HUES48 (cell line): ENCODE measurements around the gene HDAC4.

ENCODE experiments used
- H3K27ac ChIP-seq: one replicate; pipeline ENCODE4 v1.7.0; 2013; ENCODE audit warnings: low read depth, low read length, inconsistent platforms
- H3K27me3 ChIP-seq: 2 replicates; pipeline ENCODE4 v1.6.1; 2013; ENCODE audit warnings: mild to moderate bottlenecking, low read length; ENCODE audit not compliant: control insufficient read depth, insufficient read depth
- H3K36me3 ChIP-seq: 2 replicates; pipeline ENCODE4 v1.6.1; 2013; ENCODE audit warnings: low read length; ENCODE audit not compliant: control insufficient read depth, insufficient read depth
- H3K4me1 ChIP-seq: 2 replicates; pipeline ENCODE4 v1.6.1; 2013; ENCODE audit warnings: mild to moderate bottlenecking, low read length; ENCODE audit not compliant: control insufficient read depth, insufficient read depth
- H3K4me3 ChIP-seq: 2 replicates; pipeline ENCODE4 v1.5.1; 2013; ENCODE audit warnings: mild to moderate bottlenecking, low read depth, low read length
- H3K9ac ChIP-seq: 2 replicates; pipeline ENCODE4 v1.6.1; 2013; ENCODE audit warnings: mild to moderate bottlenecking, low read depth, low read length, moderate library complexity
- H3K9me3 ChIP-seq: 2 replicates; pipeline ENCODE4 v1.6.1; 2013; ENCODE audit warnings: low read length; ENCODE audit not compliant: control insufficient read depth, insufficient read depth

The HDAC4 gene

DNA sequence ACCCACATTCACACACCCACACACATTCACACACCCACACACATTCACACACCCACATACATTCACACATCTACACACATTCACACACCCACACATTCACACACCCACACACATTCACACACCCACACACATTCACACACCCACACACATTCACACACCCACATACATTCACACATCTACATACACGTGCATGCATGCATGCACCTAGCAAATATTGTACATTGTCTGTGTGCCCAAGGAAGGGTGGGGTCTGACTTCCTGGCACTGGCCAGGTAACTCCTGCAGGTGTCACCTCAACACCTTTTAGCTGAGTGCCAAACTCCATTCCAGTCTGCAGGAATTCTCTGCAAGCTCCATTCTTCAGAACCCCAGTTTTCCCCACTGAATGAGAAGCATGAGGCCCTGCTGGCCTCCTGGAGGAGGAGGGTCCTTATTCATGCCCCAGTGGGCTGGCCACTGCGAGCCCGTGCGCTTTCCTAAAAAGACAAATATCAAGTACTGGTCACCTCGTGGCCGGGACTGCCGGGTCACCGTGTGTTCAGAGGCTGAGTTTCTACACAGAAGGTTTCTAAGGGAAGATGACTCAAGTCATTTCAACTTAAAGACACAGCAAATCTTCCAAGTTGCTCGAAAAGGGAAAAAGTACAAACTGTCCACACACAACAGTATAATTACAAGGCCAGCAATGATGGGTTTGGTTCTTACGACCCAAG is 131.5 kb downstream of the HDAC4 start:
- H3K36me3 ChIP-seq, result no peaks in the 10 kb centered on the region
- H3K9ac ChIP-seq, result no peak overlapping the region
- peaks cover 30% of the 10 kb centered on the region for H3K4me1 ChIP-seq
- no peak overlapping the region for H3K27ac ChIP-seq
- no peak overlapping the region for H3K4me3 ChIP-seq
- no peaks in the 10 kb centered on the region for H3K9me3 ChIP-seq
- no peaks in the 10 kb centered on the region for H3K27me3 ChIP-seq

DNA sequence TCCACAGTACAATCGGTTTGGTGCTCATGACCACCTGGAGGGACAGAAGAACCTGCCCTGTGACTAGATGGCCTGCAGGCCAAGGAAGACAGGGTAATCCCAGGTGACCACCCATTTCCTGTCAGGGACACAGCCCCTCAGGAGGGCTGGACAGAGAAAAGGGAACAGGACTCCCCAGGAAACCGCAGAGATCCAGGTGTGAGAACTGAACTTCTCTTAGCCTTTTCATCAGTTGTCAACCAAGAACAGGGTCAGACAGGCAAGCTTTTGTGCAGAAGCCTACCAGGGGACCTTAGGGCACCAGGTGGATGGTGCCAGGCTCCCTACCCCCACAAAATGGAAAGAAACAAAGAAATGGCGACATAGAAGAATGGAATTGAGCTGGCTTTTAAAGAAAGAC is 132.3 kb downstream of the HDAC4 start:
- H3K4me3 ChIP-seq, result no peak overlapping the region
- H3K27me3 ChIP-seq, result no peaks in the 10 kb centered on the region
- H3K4me1 ChIP-seq, result peaks cover 37% of the 10 kb centered on the region
- no peaks in the 10 kb centered on the region for H3K9me3 ChIP-seq
- H3K9ac ChIP-seq, result no peak overlapping the region
- H3K36me3 ChIP-seq, result no peaks in the 10 kb centered on the region
- H3K27ac ChIP-seq, result no peak overlapping the region

DNA sequence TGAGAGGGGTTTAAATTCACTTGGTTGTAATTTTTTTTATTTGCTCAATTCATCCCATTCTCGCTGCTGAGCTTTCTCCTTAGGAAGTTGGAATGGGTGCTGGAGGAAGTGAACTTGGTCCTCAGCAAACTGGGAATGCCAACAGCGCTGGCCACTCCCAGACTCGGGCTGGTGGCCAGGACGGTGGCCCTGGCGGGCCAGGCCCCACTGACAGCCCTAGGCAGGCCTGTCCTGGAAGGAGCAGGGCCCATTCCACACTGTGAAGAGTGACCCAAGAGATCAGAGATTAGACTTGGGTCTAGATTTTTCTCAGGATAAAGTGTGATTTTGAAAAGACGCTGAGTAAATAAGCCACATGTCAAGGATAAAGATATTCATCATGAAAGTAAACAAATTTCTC is 132.7 kb downstream of the HDAC4 start:
- H3K4me3 ChIP-seq, result no peak overlapping the region
- H3K27ac ChIP-seq, result no peak overlapping the region
- no peaks in the 10 kb centered on the region for H3K36me3 ChIP-seq
- no peaks in the 10 kb centered on the region for H3K9me3 ChIP-seq
- peaks cover 37% of the 10 kb centered on the region for H3K4me1 ChIP-seq
- no peak overlapping the region for H3K9ac ChIP-seq
- H3K27me3 ChIP-seq, result no peaks in the 10 kb centered on the region

DNA sequence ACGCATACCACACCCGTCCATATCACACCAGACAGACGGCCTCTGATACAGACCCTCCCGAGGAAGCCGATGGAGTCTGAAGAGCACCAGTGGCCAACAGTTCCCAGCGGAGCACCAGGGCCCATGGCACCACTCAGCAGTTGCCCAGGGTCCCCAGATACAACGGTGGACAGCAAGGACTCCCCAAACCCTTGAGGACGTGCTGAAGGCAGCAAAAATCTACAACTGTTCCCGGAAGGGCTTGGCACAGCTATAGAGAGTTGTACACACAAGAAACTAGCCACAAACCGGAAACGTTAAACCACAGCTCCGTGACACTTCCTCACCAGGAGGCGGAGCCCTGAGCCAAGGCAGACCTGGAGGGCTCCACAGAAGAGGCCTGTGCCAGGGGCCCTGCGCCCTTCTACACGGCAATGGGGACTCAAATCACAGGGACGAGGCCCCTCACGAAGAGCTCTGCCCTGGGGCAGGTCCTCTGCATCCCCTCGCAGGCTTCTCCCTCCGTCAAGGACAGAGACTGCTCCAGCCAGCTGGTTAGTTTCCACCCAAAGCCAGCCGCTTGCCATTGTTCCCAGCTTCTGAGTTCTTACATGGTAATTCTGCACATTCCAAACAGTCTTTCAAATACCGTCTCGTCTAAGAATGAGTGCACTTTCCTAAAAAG is 133.4 kb downstream of the HDAC4 start:
- peaks cover 37% of the 10 kb centered on the region for H3K4me1 ChIP-seq
- no peaks in the 10 kb centered on the region for H3K36me3 ChIP-seq
- no peaks in the 10 kb centered on the region for H3K9me3 ChIP-seq
- no peak overlapping the region for H3K27ac ChIP-seq
- no peak overlapping the region for H3K9ac ChIP-seq
- no peak overlapping the region for H3K4me3 ChIP-seq
- H3K27me3 ChIP-seq, result no peaks in the 10 kb centered on the region

DNA sequence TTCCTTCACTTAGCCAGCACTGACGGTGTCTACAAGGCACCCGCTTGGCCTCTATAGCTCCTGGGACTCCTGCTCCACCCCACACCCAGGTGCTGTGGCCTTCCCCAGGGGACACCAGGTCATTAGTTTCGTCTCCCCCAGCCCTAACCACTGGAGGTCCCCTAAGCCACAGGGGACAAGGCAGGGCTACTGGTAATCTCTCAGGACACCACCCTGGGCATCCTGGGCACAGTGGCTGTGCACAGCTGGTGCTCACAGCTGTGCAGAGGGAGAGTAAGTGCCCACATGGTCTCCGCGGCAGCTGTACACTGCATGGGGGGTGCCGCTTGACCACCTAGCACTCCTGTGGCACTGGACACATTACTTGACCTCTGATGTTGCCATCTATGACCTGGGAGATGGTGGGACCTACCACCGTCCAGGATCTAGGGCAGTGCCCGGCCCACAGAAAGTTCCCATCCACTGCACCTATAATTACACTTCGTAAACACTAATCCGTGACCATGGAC is 134.0 kb downstream of the HDAC4 start:
- H3K27ac ChIP-seq, result no peak overlapping the region
- no peak overlapping the region for H3K9ac ChIP-seq

DNA sequence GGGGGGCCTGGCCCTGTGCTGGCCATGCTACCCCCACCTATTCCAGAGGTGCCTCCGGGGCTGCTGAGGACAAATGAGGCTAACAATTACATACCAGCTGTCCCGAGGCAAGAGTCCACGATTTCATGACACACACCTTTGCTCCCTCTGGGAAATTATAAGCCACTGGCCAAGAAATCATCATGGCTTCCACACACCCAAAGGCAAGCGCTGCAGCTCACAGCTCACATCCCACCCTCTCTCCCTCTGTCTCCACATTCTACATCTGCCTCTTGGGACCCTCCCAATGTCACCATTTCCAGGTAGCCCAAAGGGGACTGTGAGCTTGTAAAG is 134.4 kb downstream of the HDAC4 start:
- Histone ChIP-seq H3K9ac (no peak overlapping the region), H3K9me3 (no peaks in the 10 kb centered on the region), H3K4me3 (no peak overlapping the region), H3K27ac (no peak overlapping the region), H3K27me3 (no peaks in the 10 kb centered on the region), H3K36me3 (no peaks in the 10 kb centered on the region), H3K4me1 (peaks cover 37% of the 10 kb centered on the region)

More for the DNA sequence above, 134.0 kb downstream of the HDAC4 start:
- Histone ChIP-seq H3K4me1 (peaks cover 37% of the 10 kb centered on the region), H3K4me3 (no peak overlapping the region), H3K27me3 (no peaks in the 10 kb centered on the region), H3K9me3 (no peaks in the 10 kb centered on the region), H3K36me3 (no peaks in the 10 kb centered on the region)

DNA sequence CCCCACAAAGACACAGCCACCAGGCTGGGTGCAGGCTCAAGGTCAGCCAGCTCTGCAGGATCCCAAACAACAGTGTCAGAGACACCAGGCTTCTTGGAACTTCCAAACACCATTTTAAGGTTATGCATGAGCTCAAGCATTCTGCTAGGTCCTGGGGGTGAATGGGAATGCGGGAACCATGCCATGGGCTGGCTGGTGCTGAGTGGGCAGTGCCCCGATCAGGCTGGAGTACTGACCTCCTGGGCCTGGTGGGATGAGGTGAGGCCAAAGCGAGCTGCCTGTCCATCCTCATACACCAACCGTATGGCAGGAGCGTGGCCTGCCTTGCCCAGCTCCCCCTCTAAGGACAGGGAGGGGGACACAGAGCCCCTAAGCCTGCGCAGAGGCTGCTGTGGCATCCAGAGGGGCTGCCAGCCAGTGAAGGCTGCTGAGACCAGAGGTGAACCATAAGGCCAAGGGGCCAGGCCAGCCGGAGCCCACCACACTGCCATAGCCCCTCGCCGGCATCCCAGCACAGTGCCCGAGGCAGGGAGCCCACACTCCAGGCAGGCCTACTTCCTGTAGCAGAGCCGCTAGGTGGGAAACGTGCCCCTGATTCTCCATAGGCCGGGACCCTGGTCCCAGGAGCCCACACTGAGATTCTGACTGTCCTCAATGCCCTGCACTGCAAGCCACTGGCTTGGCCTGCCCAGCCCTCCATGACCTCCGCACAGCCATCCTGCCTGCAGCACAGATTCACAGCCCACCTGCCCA is 135.0 kb downstream of the HDAC4 start:
- no peak overlapping the region for H3K4me3 ChIP-seq
- no peak overlapping the region for H3K9ac ChIP-seq
- H3K4me1 ChIP-seq, result peaks cover 37% of the 10 kb centered on the region
- H3K27me3 ChIP-seq, result no peaks in the 10 kb centered on the region
- H3K9me3 ChIP-seq, result no peaks in the 10 kb centered on the region
- H3K27ac ChIP-seq, result no peak overlapping the region
- no peaks in the 10 kb centered on the region for H3K36me3 ChIP-seq

DNA sequence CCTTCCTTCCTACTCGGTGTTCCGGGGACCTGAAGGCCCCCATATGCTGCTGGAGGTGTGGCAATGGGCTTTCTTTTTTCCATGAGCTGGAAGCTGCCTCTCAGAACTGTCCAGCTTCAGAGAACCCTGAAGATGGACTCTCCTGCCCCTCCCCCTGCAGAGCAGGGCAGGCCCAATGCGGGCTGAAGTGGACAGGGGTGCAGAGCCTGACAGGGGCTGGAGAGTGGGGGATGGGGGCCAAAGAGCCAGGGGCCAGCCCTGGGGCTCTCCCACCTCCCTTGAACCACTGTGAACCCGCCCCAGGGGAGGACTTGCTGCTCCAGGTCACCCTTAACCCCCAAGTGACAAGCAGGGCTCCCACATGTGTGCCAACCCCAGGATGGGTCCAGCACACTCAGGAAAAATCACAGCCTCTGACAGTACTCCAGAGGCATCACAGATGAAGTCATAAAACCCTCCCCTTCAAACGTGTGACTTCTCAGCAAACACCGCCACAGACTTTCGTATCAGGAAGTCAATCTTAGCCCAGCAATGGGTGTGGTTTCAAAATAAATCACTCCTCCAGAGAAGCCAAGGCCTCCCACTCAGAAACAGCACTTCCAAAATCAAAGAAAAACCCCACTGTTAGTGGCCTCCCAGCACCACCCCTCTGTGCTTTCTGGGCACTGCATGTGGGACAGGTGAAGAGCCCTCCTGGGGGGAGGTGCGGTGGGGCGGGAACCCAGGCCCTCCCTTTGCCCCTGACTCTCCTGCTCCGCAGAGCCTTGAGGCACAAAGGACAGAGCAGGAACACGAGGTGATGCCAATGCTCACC is 135.8 kb downstream of the HDAC4 start:
- no peaks in the 10 kb centered on the region for H3K36me3 ChIP-seq
- H3K4me3 ChIP-seq, result no peak overlapping the region
- no peak overlapping the region for H3K27ac ChIP-seq
- no peaks in the 10 kb centered on the region for H3K27me3 ChIP-seq
- no peaks in the 10 kb centered on the region for H3K9me3 ChIP-seq
- H3K4me1 ChIP-seq, result peaks cover 37% of the 10 kb centered on the region
- H3K9ac ChIP-seq, result no peak overlapping the region

DNA sequence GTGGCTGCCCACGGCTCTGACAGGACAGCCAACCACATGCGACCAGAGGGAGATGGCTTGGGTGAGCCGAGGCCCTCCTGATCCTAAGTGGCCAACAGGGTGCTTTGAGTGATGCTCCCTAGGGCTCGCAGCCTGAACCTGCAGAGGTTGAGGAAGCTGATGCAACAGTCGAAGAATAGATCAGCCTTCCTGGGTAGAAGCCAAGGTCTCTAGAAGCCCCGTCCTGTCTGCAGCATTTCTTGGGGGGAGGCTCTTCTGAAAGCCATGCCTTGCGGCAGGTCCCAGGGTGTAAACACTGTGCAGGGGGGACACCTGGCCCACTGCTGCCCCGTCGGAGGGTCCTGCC is 136.4 kb downstream of the HDAC4 start:
- no peaks in the 10 kb centered on the region for H3K36me3 ChIP-seq
- H3K4me1 ChIP-seq, result peaks cover 37% of the 10 kb centered on the region
- H3K9ac ChIP-seq, result 0 out of 2 replicates have a peak overlapping the region, but pooled peaks have one; percentile 24
- no peaks in the 10 kb centered on the region for H3K27me3 ChIP-seq
- no peak overlapping the region for H3K4me3 ChIP-seq
- no peak overlapping the region for H3K27ac ChIP-seq
- H3K9me3 ChIP-seq, result no peaks in the 10 kb centered on the region

DNA sequence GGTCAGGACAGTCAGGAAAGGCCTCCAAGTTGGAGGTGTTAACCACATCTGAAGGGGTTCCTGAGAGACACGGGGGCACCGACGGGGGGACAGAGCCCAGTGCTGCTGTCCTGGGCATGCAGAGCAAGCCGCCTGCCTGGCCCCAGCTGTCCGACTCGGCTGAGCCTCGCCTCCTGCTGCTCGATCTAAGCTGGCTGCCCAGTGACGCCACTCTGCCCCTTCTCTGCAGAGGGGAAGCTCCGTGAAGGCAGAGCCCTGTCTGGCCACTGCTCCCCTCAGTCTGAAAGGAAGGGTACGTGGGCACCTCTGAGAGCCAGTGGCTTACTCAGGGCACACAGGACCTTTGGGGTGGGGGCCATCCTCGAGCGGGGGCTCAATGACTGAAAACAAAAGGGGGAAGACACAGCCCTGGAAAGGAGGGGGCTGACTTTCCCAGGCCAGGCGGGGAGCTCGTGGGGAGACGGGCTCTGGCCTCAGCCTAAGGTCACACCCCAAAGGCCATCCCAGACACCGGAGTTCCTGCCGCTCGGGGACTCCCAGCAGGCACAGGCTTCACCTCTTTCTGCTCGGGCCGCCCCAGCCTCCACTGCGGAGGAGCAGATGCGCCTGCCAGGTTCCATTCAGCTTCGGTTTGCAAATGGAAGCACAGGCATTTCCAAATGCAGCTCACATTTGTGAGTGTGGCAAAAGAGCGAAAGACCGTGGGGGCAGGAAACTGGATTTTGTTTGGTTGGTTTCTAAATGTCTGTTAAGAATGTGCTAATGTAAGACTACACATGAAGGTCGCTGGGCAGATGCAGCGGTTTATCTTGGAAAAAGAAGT is 136.9 kb downstream of the HDAC4 start:
- peaks cover 37% of the 10 kb centered on the region for H3K4me1 ChIP-seq
- H3K36me3 ChIP-seq, result no peaks in the 10 kb centered on the region
- H3K27me3 ChIP-seq, result no peaks in the 10 kb centered on the region
- H3K9ac ChIP-seq, result 0 out of 2 replicates have a peak overlapping the region, but pooled peaks have one; percentile 24
- no peak overlapping the region for H3K27ac ChIP-seq
- H3K4me3 ChIP-seq, result no peak overlapping the region
- no peaks in the 10 kb centered on the region for H3K9me3 ChIP-seq
